Hepatocyte (in vitro differentiated cells): ENCODE results near the gene YWHAG. TPM values are rescaled to one million over a fixed set of nuclear protein-coding genes. Genes with fewer than 3 reads are reported as not detected.

Experiments
- DNase-seq: peaks from one replicate; pipeline ENCODE4 v3.0.0-alpha.2; 2016; ENCODE audit warnings: low spot score
- H2AFZ ChIP-seq: fragments of 200-600 bp; sonication (generic); 2 replicates; pipeline ENCODE4 v1.6.0; 2016; ENCODE audit warnings: antibody characterized with exemption, mild to moderate bottlenecking
- H3K27ac ChIP-seq: fragments of 200-600 bp; sonication (generic); 2 replicates; pipeline ENCODE4 v1.5.1; 2016; ENCODE audit warnings: mild to moderate bottlenecking
- H3K27me3 ChIP-seq: fragments of 200-600 bp; sonication (generic); 2 replicates; pipeline ENCODE4 v1.6.1; 2016
- H3K36me3 ChIP-seq: fragments of 200-600 bp; sonication (generic); replicated peaks from 2 replicates; pipeline ENCODE4 v1.5.1; 2016; ENCODE audit warnings: low read depth; ENCODE audit not compliant: insufficient read depth
- H3K4me1 ChIP-seq: fragments of 200-600 bp; sonication (generic); 2 replicates; pipeline ENCODE4 v1.5.1; 2016; ENCODE audit warnings: mild to moderate bottlenecking, moderate library complexity; ENCODE audit not compliant: insufficient read depth
- H3K4me2 ChIP-seq: fragments of 200-600 bp; sonication (generic); 2 replicates; pipeline ENCODE4 v1.6.0; 2016
- H3K4me3 ChIP-seq: fragments of 200-600 bp; sonication (generic); 2 replicates; pipeline ENCODE4 v1.5.1; 2016; ENCODE audit warnings: mild to moderate bottlenecking
- H3K79me2 ChIP-seq: fragments of 200-600 bp; sonication (generic); 2 replicates; pipeline ENCODE4 v1.6.0; 2017; ENCODE audit warnings: mild to moderate bottlenecking
- H3K9me2 ChIP-seq: fragments of 200-600 bp; sonication (generic); replicated peaks from 2 replicates; pipeline ENCODE4 v1.6.0; 2017; ENCODE audit warnings: mild to moderate bottlenecking; ENCODE audit not compliant: insufficient read depth
- H3K9me3 ChIP-seq: fragments of 200-600 bp; sonication (generic); 2 replicates; pipeline ENCODE4 v1.5.1; 2016; ENCODE audit warnings: low read depth, mild to moderate bottlenecking
- H4K20me1 ChIP-seq: fragments of 200-600 bp; sonication (generic); 2 replicates; pipeline ENCODE4 v1.6.0; 2016; ENCODE audit warnings: mild to moderate bottlenecking; ENCODE audit not compliant: insufficient read depth, poor library complexity, severe bottlenecking
- CTCF ChIP-seq: fragments of 200-600 bp; sonication (generic); IDR thresholded peaks from 2 replicates; pipeline ENCODE4 v1.5.1; 2016; ENCODE audit warnings: antibody characterized with exemption, mild to moderate bottlenecking; ENCODE audit not compliant: poor library complexity
- EZH2 ChIP-seq: fragments of 200-600 bp; sonication (generic); IDR thresholded peaks from 2 replicates; pipeline ENCODE4 v1.6.1; 2016; ENCODE audit warnings: antibody characterized with exemption, mild to moderate bottlenecking, borderline replicate concordance
- EZH2phosphoT487 ChIP-seq: fragments of 200-600 bp; sonication (generic); IDR thresholded peaks from one replicate; pipeline ENCODE4 v1.6.1; 2018; ENCODE audit warnings: antibody characterized with exemption, mild to moderate bottlenecking, low read depth, moderate library complexity; ENCODE audit not compliant: unreplicated experiment, severe bottlenecking
- WGBS: methylation state at CpG from one replicate; pipeline ENCODE4 v1.1.6; 2016; ENCODE audit warnings: low lambda C conversion rate; ENCODE audit errors: missing lambda C conversion rate; 5-methylcytosine and 5-hydroxymethylcytosine counted together
- polyA plus RNA-seq: library from polyadenylated mRNA; unstranded; fragments of >200 nt; fragmentation: Nextera tagmentation; extraction: Ambion mirVana; gene quantifications from 2 replicates; pipeline ENCODE4 v1.2.1, GENCODE V29; 2016
- total RNA-seq: library from RNA; depleted of rRNA; stranded (reverse); fragments of >200 nt; gene quantifications from 2 replicates; pipeline ENCODE4 v1.2.3, GENCODE V29; 2014

The YWHAG gene
- total and polyA plus RNA-seq, 2 experiments from 2014 or later: 17.2 to 117 TPM

DNA sequence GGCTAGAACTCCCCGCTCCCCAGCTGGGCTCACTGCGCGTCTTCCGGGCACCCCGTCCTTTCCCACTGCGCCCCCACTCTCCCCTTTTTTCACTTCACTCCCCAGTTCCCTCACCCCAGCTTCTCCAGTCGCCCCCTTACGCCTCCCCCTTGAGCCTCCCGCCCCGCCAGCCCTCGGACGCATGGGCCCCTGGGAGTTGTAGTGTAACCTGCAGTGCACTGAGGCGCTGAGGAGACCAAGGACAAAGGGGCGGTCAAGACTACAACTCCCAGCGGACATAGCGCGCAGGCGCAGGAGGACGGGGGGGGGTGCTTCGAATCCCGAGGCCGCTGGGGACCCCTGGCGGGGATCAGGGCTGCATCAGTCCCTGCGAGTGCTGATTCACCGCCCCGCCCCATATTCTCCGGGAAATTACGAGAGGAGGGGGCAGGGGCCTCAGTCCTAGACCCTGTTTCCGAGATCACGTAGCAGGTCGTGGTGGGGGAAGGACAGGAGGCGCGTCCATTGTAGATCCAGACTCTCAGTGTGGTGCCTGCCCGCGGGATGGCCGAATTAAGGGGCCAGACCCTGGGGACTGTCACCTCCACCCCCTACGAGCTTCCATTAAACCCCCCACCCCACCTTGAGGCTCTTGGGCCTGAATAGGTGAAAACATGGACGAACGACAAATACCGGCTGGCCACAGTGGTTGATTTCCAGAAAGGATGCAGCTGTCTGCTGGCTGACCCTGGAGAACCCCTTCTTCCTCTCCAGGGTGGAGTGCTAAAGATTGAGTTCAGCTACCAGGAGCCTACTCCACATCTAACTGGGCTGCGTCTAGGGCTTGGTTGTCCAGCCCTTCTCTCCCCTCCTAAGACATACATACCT, 553 bp upstream of the YWHAG start:
- Histone ChIP-seq H3K9me3 (no peaks in the 10 kb centered on the region), H4K20me1 (peaks cover 38% of the 10 kb centered on the region), H3K79me2 (peaks cover 43% of the 10 kb centered on the region), H3K4me2 (peak overlapping the region; percentile 85), H3K27ac (peak overlapping the region; percentile 99), H3K4me3 (peak overlapping the region; percentile 22), H3K4me1 (peaks cover 21% of the 10 kb centered on the region), H3K27me3 (no peaks in the 10 kb centered on the region), H2AFZ (peak overlapping the region; percentile 79), H3K9me2 (no peaks in the 10 kb centered on the region), H3K36me3 (no peaks in the 10 kb centered on the region)
- TF ChIP-seq CTCF: peak; percentile 72
- no peak for TF ChIP-seq EZH2
- WGBS: 6% methylated on average over 23 of the region's 41 CpGs
- peak; percentile 99 for DNase-seq

DNA sequence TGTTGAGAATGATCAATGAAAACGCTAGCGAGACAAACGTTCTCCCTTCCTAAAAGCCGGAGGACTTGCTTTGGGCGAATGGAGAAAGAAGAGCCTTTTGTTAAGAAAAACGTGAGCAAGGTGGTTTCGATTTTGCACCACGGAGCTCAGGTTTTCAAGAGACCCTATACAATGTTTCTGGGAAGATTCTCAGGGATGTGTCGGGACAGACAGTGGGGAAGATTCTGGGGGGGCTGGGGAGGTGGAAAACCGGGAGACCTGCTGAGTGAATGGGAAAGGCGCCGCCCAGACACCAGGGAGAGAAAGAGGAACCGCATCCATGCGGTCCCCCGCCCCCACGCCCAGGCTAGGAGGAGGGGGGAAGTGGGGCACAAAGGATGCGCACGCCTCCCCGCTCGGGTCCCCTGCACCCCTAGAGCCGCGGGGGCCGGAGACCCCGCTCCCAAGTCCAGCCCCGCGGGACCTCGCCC, 745 bp downstream of the YWHAG start:
- DNase-seq: peak; percentile 79
- TF ChIP-seq CTCF (no peak), EZH2phosphoT487 (no peak), EZH2 (no peak)
- 2% methylated on average over 21 of the region's 27 CpGs for WGBS

DNA sequence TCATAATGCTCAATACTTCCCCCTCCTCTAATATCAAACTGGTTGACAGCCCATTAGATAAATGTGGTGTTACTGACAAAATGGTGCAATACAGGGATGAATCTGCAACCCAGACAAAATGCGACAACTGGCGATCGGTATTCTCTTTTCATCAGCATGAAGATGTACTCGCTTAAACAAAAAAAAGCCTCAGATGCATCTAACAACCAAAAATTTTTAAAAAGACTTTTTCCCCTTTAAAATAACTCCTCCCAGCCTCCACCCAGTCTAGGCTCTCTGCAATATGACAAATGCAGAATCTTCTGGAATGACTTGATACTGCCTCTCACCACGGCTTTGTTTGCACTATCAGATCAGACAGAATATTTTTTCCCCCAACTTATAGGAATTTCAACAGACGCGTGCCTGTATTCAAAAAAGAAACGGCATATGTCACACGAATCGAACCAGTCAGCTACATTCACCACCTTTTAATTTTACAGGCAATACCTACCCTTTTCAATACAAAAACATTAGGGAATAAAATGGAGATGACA, 1.2 kb downstream of the YWHAG start:
- H3K4me1 ChIP-seq: peaks cover 21% of the 10 kb centered on the region
- H3K79me2 ChIP-seq: peaks cover 61% of the 10 kb centered on the region

More for the DNA sequence above, 745 bp downstream of the YWHAG start:
- Histone ChIP-seq H3K4me1 (peaks cover 21% of the 10 kb centered on the region), H3K4me3 (peak overlapping the region; percentile 97), H3K27me3 (no peaks in the 10 kb centered on the region), H4K20me1 (peaks cover 51% of the 10 kb centered on the region), H3K79me2 (peaks cover 56% of the 10 kb centered on the region), H3K4me2 (peak overlapping the region; percentile 86), H2AFZ (peak overlapping the region; percentile 24), H3K9me2 (no peaks in the 10 kb centered on the region), H3K9me3 (no peaks in the 10 kb centered on the region), H3K27ac (peak overlapping the region; percentile 99), H3K36me3 (no peaks in the 10 kb centered on the region)

More for the DNA sequence above, 1.2 kb downstream of the YWHAG start:
- WGBS: 1% methylated on average over 10 of the region's 10 CpGs
- H3K36me3 ChIP-seq: no peaks in the 10 kb centered on the region
- TF ChIP-seq CTCF: no peak
- TF ChIP-seq EZH2: no peak
- no peak for TF ChIP-seq EZH2phosphoT487
- no peak overlapping the region for H2AFZ ChIP-seq
- peak overlapping the region; percentile 99 for H3K27ac ChIP-seq
- peaks cover 56% of the 10 kb centered on the region for H4K20me1 ChIP-seq
- H3K9me3 ChIP-seq: no peaks in the 10 kb centered on the region
- H3K27me3 ChIP-seq: no peaks in the 10 kb centered on the region
- H3K4me2 ChIP-seq: peak overlapping the region; percentile 86
- H3K9me2 ChIP-seq: no peaks in the 10 kb centered on the region
- DNase-seq: no peak
- H3K4me3 ChIP-seq: peak overlapping the region; percentile 97
